ENCODE measurements around the gene SLC9A3.
"Not testable (repeated sequence)": the region's sequence is repeated elsewhere in the genome, so short reads cannot be mapped to it uniquely, and the experiment has no call there.

Gene SLC9A3

GRCh38 chr5:486597-486996, 37.7 kb downstream of the SLC9A3 start:
- DNase-seq: not testable (repeated sequence)

DNA sequence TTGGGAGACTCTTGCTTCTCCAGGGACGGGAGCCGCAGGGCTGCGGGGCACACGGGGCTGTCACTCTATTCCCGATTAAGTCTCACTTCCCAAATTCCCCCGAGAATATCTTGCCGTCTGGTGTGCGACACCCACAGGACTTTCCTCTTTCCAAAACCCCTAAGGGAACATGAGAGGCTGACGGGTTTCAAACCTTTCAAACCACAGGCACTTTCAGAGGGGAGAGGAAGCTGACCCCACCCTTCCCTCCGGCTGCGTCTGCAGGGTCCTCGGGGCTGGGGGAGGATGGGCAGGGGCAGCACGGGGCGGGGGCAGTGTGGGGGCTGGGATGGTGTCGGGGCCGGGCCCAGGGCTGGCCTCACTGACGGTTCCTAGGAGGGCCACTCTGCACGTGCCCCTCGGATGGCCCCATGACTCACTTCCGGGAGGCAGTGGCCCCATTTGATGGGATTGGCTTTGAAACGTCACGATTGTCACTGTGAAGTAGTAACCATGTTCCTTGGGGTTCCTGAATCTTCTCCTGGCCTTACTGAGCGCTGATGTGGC, 38.2 kb downstream of the SLC9A3 start:
- DNase-seq: no peak

DNA sequence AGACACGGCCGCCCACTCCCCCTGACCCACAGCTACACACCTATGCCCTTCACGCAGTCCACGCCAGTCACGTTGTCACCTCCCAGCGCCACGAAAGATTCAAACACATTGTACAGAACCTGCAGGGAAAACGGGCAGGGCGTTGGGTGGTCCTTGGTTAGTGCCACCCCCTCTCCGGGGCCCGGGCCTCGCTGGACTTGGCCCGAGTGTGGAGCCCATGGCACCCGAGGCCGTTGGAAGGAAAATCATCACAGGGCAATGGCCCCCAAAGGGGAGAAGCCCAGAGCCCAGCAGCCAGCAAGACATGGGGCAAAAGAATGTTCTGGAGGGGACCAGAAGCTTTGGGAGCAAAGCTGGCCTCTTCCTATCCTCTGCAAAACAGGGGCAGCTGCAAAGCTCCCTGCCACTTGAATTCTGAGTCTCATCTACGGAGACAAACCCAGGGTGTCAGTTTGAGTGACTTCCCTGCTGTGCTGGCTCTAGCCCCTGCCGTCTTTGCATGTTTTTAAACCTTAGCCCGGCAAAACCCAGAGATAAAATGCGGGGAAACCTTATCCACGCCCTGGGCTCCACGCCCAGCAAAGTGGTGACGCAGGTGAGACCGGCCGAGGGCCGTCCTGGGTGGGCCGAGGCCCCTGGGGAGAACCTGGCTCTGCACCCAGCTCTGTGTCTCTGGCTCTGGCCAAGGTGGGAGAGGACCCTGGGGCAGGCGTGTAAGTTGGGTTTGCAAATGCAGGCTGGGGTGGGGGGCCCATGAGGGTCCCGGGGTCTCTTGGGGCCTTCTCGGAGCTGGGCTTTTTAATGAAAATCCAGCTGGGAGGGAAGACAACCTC, 38.9 kb downstream of the SLC9A3 start:
- DNase-seq: no peak

DNA sequence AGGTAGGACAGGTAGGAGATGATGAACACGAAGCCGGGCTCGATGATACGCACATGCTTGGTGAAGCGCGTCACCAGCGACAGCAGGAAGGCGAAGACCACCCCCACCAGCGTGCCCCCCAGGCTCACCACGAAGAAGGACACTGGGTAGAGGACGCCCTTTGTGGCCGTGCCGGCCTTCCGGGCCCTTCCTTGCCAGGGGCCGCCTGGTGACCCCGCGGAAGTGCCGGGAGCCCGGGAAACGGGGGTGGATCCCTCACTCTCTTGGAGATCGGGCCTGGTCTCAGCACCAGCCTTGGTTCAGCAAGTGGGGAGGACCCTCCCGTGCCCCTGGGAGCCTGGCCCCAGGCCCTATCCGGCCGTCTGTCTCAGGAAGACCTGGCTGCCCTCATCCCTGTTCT, 39.7 kb downstream of the SLC9A3 start:
- DNase-seq: no peak

DNA sequence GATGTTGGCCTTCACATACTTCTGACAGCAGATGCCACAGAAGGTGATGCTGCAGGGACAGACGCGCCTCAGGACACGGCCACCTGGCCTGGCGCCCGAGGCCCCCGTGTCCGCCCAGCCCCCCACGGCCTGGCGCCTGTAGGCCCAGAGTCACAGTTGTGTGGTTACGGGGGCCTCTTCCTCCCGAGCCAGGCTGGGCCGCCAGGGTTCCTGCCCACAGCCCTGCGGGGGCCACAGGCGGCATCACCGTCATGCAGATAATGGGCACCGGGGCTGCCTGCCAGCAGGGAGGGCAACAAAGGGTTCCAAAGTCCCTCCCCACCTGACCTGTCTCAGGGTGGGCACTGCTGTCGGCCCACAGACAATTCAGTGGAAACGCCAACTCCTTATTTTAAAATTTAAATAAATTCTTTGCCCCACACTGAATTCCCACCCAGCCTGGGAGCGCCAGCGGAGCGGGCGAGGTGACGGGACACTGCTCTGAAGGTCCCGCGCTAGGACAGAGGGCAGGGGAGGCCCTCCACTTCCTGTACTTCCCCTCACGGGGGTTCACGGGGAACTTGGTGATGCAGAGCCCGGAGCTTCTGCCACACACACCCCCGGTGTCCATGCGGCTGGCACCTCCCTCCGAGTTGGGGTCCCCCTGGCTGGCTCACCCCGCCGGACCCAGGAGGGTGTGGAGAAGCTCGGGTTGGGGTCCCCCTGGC, 40.7 kb downstream of the SLC9A3 start:
- DNase-seq: no peak

DNA sequence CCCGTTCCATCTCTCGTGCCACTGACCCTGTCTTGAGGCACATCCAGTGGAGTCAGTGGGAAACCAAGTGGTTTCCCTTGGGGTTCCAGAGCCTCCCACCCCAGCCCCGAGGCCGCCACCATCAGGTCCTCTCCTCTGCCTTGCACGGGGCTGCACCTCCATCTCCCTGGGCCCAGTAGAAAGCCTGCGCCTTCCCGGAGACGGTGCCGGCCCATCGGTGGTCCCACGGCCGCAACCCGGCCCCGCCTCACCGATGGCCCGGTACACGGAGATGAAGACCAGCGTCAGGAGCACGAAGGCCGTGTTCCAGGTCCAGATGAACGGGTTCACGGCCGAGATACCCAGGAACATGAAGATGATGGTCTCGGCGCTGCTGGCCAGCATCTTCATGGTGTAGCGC, 41.2 kb downstream of the SLC9A3 start:
- no peak for DNase-seq

GRCh38 chr5:482506-482905, 41.7 kb downstream of the SLC9A3 start:
- DNase-seq: no peak

DNA sequence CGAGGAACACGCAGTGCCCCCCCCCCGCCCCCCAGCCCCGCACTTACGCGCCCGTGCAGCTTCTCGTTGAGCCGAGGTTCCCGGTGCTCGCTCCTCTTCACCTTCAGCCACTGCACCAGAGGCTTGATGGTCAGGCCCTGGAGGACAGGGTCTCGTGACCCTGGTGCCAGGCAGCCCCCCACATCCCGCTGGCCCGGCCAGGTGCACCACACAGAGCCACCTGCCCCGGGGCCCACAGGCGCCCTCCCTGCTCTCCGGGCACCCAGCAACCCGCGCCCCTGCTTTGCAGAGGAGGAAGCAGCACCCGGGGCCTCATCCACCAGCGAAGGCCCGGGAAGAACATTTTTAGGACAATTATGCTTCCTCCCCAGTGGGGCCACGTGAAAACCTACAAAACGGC, 42.2 kb downstream of the SLC9A3 start:
- no peak for DNase-seq

DNA sequence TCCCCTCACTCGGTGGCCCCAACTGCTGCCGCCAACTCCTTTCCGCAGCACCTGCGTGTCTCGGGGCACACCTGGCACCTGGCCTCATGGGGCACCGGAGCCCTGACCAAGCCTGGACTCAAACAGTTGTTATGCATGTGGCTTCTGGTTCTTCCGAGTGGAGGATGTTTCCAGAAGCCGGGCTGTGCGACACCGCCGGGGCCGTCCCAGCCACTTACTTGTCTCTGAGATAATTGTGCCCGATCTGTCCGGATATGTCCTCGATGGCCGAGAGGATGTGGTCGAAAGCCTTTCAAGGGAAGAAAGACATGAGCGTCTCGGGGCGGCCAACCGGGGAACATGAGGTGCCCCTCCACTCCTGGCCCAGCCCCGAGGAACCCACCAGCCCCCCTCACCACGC, 42.9 kb downstream of the SLC9A3 start:
- no peak for DNase-seq

DNA sequence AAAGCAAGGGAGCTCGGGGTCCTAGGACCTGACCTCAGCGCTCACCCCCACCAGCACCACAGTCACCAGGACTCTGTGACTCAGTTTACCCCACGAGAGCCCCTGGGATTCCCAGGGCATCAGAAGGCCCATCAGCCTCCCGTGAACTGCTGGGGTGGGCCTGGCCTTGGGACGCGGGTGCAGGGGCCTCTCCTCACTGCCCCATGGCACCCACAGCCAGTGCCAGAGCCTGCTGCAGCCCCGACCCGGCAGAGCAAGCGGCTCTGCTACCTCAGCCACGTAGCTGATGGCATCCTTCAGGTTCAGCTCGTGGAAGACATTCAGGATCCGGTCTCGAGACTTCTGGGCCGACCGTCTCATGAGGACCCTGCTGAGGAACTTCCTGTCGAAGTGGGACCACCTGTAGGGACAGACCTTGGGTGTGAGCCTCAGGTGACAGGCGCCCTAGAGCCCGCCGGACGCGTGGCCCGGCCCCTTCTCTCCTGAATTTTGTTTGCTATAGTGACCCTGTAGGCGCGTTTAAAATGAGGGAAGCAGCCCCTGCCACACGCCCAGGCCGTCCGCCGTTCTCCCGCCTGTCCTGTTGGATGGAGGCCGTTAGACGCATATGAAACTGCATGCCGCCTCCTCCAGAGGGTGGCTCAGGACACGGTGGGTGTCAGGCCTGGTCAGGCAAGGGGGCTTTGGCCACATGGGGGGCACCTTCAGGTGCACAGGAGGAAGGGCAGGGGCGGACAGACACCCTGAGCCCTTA, 44.5 kb downstream of the SLC9A3 start:
- no peak for DNase-seq

- DNase-seq: no peak
Observed at GRCh38 chr5:478982-479535, 45.2 kb downstream of the SLC9A3 start.

DNA sequence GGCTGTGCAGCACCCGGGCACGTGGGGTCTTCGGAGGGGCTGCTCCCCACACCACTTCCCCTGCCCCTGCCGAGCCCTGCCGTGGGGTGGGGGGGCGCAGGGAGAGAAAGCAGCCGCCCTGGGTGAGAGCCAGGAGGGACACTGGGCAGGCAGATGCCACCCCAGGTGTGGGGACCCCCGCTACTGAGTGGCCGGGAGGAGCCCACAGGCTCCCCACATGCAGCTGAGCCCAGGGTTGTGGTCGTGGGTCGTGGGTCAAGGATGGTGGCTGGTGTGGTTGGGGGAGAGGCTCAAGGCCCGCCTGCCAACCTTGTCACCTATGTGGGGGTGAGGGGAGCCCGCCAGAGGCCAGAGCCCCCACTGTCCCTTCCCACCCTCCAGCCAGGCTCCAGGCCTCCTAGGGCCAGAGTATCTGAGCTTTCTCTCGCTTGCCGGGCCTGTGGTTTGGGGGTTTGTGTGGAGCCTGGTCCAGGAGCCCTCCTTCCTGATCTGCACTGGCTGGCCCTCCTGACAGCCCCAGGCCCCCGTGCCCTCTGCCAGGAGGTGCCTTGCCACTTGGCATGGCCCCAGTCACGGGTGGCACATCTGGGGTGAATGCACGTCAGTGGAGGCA, 45.8 kb downstream of the SLC9A3 start:
- no peak for DNase-seq

- no peak for DNase-seq
Observed at GRCh38 chr5:477871-478270, 46.4 kb downstream of the SLC9A3 start.

GRCh38 chr5:477247-477646, 47.0 kb downstream of the SLC9A3 start:
- DNase-seq: no peak

DNA sequence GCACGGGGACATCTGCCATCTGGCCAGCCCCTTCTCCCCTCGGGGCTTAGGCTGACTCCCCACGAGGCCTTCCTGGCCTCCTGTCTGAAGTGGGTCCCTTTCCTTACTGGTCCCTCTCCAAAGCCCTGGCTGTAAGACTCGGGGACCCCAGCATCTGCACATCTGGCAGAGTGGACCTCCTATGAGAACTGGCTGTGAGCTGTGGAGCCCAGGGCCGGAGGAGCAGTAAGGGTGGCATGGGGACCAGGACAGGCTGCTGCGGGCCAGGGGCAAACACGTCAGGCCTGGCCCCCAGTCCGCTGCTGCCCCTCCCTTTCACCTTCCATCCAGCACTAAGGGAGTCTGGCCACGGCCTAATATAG, 47.5 kb downstream of the SLC9A3 start:
- DNase-seq: no peak

GRCh38 chr5:476102-476813, 48.0 kb downstream of the SLC9A3 start:
- DNase-seq: no peak

DNA sequence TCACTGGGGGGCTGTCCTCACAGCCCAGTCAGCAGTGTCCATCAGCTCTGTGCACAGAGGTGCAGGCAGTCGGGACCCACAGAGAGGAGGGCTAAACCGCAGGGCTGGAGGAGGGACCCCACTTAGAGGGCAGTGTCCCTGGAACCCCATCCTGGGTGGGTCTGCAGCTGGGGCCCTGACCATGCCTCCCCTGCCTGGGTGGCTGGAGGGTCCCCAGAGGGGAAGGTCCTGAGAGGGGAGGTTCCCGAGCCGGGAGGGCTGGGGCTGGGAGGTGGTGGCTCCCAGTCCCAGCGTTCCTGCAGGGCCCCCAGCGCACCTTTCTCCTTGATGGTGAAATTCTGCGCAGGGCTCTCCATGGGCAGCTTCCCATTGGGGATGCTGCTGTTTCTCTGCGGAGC, 48.5 kb downstream of the SLC9A3 start:
- DNase-seq: no peak

- no peak for DNase-seq
Observed at GRCh38 chr5:474840-475661, 49.2 kb downstream of the SLC9A3 start.

DNA sequence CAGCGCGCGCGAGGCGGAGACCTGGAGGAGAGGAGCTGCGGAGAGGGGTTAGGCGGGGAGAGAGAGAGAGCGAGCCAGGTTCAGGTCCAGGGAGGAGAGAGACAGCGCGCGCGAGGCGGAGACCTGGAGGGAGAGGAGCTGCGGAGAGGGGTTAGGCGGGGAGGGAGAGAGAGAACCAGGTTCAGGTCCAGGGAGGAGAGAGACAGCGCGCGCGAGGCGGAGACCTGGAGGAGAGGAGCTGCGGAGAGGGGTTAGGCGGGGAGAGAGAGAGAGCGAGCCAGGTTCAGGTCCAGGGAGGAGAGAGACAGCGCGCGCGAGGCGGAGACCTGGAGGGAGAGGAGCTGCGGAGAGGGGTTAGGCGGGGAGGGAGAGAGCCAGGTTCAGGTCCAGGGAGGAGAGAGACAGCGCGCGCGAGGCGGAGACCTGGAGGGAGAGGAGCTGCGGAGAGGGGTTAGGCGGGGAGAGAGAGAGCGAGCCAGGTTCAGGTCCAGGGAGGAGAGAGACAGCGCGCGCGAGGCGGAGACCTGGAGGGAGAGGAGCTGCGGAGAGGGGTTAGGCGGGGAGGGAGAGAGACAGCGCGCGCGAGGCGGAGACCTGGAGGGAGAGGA, 49.9 kb downstream of the SLC9A3 start:
- not testable (repeated sequence) for DNase-seq

- DNase-seq: no peak
Observed at GRCh38 chr5:473551-474192, 50.6 kb downstream of the SLC9A3 start.

Data from NK-92 treated with Interleukin-12 subunit alpha and Interleukin-12 subunit beta, amount 100 ng/mL, for 24 hours (cell line).